Measurements from ENCODE around the gene DCAF5.

The DCAF5 gene

DNA sequence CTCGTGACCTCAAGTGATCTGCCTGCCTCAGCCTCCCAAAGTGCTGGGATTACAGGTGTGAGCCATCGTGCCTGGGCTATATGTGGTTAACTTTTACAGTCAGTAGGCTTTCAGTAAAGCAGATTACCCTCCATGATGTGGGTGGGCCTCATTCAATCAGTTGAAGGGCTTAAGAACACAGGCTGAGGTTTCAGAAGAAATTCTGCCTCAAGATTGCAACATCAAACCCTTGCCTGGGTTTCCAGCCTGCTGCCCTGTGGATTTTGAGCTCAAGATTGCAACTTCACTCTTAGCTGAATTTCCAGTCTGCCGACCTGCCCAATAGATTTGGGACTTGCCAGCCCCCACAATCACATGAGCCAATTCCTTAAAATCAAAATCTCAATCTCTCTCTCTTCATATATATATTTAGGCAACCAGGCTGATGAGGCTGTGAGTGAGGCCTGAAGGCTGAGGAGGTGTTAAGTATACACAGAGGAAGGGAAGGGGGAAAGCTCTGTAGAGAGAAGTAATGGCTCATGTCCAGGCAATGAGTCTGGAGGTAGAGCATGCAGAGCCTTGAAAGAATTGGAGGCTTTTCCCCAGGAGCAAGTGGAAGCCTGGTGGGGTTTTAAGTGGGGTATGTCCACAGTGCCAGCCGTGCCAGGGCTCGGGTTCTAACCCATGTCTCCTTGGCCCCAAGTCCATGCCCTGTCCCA is 140.5 kb downstream of the DCAF5 start:
- no peaks in the 10 kb centered on the region for H3K27me3 ChIP-seq (ENCODE audit: control insufficient read depth, insufficient read depth, low read length, poor library complexity, severe bottlenecking)
- no peak overlapping the region for H3K27ac ChIP-seq (ENCODE audit: insufficient read depth, low read depth, low read length, poor library complexity, severe bottlenecking)
- H3K4me3 ChIP-seq (ENCODE audit: insufficient read depth, low read depth, low read length): no peak overlapping the region
- 91 to 92% methylated on average over 5 of the region's 5 CpGs for WGBS, 2 experiments
- H3K4me1 ChIP-seq (ENCODE audit: control insufficient read depth, insufficient read depth, low read length): peaks cover 2% of the 10 kb centered on the region
- H3K36me3 ChIP-seq (ENCODE audit: control insufficient read depth, insufficient read depth, low read length): no peaks in the 10 kb centered on the region
- H3K9me3 ChIP-seq (ENCODE audit: control insufficient read depth, low read length): no peaks in the 10 kb centered on the region

- WGBS, 2 experiments: 95 to 96% methylated on average over 1 of the region's 1 CpG
- no peaks in the 10 kb centered on the region for H3K9me3 ChIP-seq (ENCODE audit: control insufficient read depth, low read length)
Measured at GRCh38 chr14:69010648-69011047, 142.3 kb downstream of the DCAF5 start.

GRCh38 chr14:69008421-69008884 is 144.5 kb downstream of the DCAF5 start:
- Histone ChIP-seq H3K27me3 (ENCODE audit: control insufficient read depth, insufficient read depth, low read length, poor library complexity, severe bottlenecking) (no peaks in the 10 kb centered on the region), H3K36me3 (ENCODE audit: control insufficient read depth, insufficient read depth, low read length) (no peaks in the 10 kb centered on the region), H3K4me1 (ENCODE audit: control insufficient read depth, insufficient read depth, low read length) (peaks cover 14% of the 10 kb centered on the region), H3K9me3 (ENCODE audit: control insufficient read depth, low read length) (no peaks in the 10 kb centered on the region), H3K27ac (ENCODE audit: insufficient read depth, low read depth, low read length, poor library complexity, severe bottlenecking) (no peak overlapping the region), H3K4me3 (ENCODE audit: insufficient read depth, low read depth, low read length) (no peak overlapping the region)
- 89% methylated on average over 1 of the region's 1 CpG for WGBS, 2 experiments

More at GRCh38 chr14:69010648-69011047, 142.3 kb downstream of the DCAF5 start:
- H3K27ac ChIP-seq (ENCODE audit: insufficient read depth, low read depth, low read length, poor library complexity, severe bottlenecking): no peak overlapping the region
- no peaks in the 10 kb centered on the region for H3K36me3 ChIP-seq (ENCODE audit: control insufficient read depth, insufficient read depth, low read length)
- H3K4me1 ChIP-seq (ENCODE audit: control insufficient read depth, insufficient read depth, low read length): peaks cover 4% of the 10 kb centered on the region
- H3K27me3 ChIP-seq (ENCODE audit: control insufficient read depth, insufficient read depth, low read length, poor library complexity, severe bottlenecking): no peaks in the 10 kb centered on the region
- no peak overlapping the region for H3K4me3 ChIP-seq (ENCODE audit: insufficient read depth, low read depth, low read length)

GRCh38 chr14:69006346-69006745 is 146.6 kb downstream of the DCAF5 start:
- Histone ChIP-seq H3K4me1 (ENCODE audit: control insufficient read depth, insufficient read depth, low read length) (peaks cover 14% of the 10 kb centered on the region), H3K36me3 (ENCODE audit: control insufficient read depth, insufficient read depth, low read length) (no peaks in the 10 kb centered on the region), H3K27me3 (ENCODE audit: control insufficient read depth, insufficient read depth, low read length, poor library complexity, severe bottlenecking) (no peaks in the 10 kb centered on the region), H3K27ac (ENCODE audit: insufficient read depth, low read depth, low read length, poor library complexity, severe bottlenecking) (no peak overlapping the region), H3K4me3 (ENCODE audit: insufficient read depth, low read depth, low read length) (no peak overlapping the region), H3K9me3 (ENCODE audit: control insufficient read depth, low read length) (no peaks in the 10 kb centered on the region)
- WGBS, 2 experiments: 91 to 93% methylated on average over 5 of the region's 5 CpGs

DNA sequence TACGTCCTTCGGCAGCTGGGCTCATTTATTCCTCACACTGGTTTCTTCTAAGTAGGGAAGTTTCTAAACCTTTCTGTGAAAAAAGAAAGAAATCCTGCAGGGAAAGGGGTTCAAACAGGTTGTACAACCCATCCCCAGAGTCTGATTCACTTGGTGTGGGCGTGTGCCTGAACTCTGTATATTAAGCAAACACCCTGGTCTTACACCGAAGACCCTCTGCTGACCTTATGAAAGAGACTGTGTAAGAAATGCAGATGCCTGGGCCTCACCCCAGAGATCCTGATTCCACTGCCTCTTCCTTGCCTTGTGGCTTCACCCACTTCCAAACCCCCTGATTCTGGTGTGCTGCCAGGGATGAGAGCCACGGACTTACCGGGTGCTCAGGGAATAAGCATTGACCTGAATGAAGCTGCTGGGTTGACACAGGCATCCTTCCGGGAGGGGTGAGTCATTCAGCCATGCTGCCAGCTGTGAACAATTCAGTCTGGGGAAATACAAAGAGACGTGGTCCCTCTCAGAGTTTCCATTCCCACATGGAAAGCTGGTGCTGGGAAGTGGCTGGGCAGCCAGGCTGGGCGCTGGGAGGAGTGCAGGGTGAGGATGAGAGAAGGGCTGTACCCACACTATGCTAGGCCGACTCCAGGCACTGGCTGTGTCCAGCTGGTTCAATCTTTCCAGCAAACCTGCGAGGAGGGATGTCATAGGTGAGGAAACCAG is 147.3 kb downstream of the DCAF5 start:
- Histone ChIP-seq H3K9me3 (ENCODE audit: control insufficient read depth, low read length) (no peaks in the 10 kb centered on the region), H3K4me3 (ENCODE audit: insufficient read depth, low read depth, low read length) (no peak overlapping the region), H3K27ac (ENCODE audit: insufficient read depth, low read depth, low read length, poor library complexity, severe bottlenecking) (no peak overlapping the region), H3K36me3 (ENCODE audit: control insufficient read depth, insufficient read depth, low read length) (no peaks in the 10 kb centered on the region), H3K27me3 (ENCODE audit: control insufficient read depth, insufficient read depth, low read length, poor library complexity, severe bottlenecking) (no peaks in the 10 kb centered on the region), H3K4me1 (ENCODE audit: control insufficient read depth, insufficient read depth, low read length) (peaks cover 14% of the 10 kb centered on the region)
- 65 to 67% methylated on average over 11 of the region's 11 CpGs for WGBS, 2 experiments

GRCh38 chr14:69004731-69005431 is 148.0 kb downstream of the DCAF5 start:
- H3K4me1 ChIP-seq (ENCODE audit: control insufficient read depth, insufficient read depth, low read length): peaks cover 14% of the 10 kb centered on the region
- H3K9me3 ChIP-seq (ENCODE audit: control insufficient read depth, low read length): no peaks in the 10 kb centered on the region
- no peak overlapping the region for H3K27ac ChIP-seq (ENCODE audit: insufficient read depth, low read depth, low read length, poor library complexity, severe bottlenecking)
- no peak overlapping the region for H3K4me3 ChIP-seq (ENCODE audit: insufficient read depth, low read depth, low read length)
- WGBS, 2 experiments: 60 to 64% methylated on average over 5 to 6 of the region's 7 CpGs
- no peaks in the 10 kb centered on the region for H3K27me3 ChIP-seq (ENCODE audit: control insufficient read depth, insufficient read depth, low read length, poor library complexity, severe bottlenecking)
- H3K36me3 ChIP-seq (ENCODE audit: control insufficient read depth, insufficient read depth, low read length): no peaks in the 10 kb centered on the region

DNA sequence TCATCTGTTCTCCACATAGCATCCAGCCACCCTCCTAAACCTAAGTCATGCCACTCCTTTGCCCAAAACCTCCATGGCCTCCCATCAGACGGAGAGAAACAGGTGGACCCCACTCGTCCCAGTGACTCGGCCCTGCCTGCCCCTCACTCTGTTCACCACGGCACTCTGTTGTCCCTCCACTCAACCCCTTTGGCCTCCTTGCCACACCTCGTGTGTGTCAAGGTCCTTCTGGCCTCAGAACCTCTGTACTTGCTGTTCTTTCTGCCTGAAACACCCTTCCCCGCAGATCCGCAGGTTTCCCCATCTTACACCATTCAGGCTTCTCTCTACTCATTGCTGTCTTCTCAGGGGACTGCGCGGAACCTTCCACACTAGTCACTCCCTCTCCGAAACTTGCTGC is 149.3 kb downstream of the DCAF5 start:
- no peak overlapping the region for H3K27ac ChIP-seq (ENCODE audit: insufficient read depth, low read depth, low read length, poor library complexity, severe bottlenecking)
- no peaks in the 10 kb centered on the region for H3K9me3 ChIP-seq (ENCODE audit: control insufficient read depth, low read length)
- no peaks in the 10 kb centered on the region for H3K36me3 ChIP-seq (ENCODE audit: control insufficient read depth, insufficient read depth, low read length)
- no peaks in the 10 kb centered on the region for H3K27me3 ChIP-seq (ENCODE audit: control insufficient read depth, insufficient read depth, low read length, poor library complexity, severe bottlenecking)
- H3K4me3 ChIP-seq (ENCODE audit: insufficient read depth, low read depth, low read length): no peak overlapping the region
- H3K4me1 ChIP-seq (ENCODE audit: control insufficient read depth, insufficient read depth, low read length): peaks cover 14% of the 10 kb centered on the region
- WGBS, 2 experiments: 86 to 90% methylated on average over 10 of the region's 10 CpGs

DNA sequence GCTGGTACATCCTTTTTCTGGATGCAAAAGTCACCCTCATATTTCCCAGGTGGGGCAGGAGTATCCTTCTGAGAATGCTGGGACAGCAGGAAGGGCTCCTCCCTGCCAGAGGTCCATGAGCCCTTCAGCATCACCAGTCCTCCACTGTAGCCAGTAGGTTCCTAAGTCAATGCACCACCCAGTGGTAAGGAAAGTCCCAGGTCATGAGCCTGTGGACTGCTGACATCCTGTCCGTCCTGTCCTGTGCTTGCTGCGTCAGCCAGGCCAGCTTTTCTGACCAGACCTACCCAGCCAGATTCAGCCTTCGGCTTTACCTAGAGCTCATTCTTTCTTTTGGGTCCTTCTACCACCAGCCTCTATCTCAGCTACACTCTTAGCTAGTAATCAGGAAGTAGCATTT is 150.8 kb downstream of the DCAF5 start:
- H3K4me1 ChIP-seq (ENCODE audit: control insufficient read depth, insufficient read depth, low read length): peaks cover 14% of the 10 kb centered on the region
- H3K4me3 ChIP-seq (ENCODE audit: insufficient read depth, low read depth, low read length): no peak overlapping the region
- H3K27me3 ChIP-seq (ENCODE audit: control insufficient read depth, insufficient read depth, low read length, poor library complexity, severe bottlenecking): no peaks in the 10 kb centered on the region
- no peaks in the 10 kb centered on the region for H3K36me3 ChIP-seq (ENCODE audit: control insufficient read depth, insufficient read depth, low read length)
- no peaks in the 10 kb centered on the region for H3K9me3 ChIP-seq (ENCODE audit: control insufficient read depth, low read length)
- H3K27ac ChIP-seq (ENCODE audit: insufficient read depth, low read depth, low read length, poor library complexity, severe bottlenecking): no peak overlapping the region
- WGBS, 2 experiments: 75 to 81% methylated on average over 3 of the region's 3 CpGs

DNA sequence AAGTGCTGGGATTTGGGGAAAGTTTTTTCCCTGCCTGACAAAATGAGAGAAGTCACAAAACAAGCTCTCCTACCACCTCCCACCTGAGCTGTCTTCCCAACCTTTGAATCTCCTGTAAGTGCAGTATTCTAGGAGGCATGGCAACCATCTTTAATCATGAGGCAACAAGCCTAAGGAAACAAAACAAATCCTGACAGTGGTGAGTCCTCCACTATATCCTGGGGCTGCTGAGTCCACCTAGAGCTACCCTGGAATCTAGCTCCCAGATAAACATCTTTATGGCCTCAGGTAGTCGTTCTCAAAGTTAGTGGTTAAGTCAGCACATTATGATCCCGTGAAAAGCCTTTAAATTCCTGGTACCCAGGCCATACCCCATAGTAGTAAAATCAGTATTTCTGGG is 151.5 kb downstream of the DCAF5 start:
- peaks cover 14% of the 10 kb centered on the region for H3K4me1 ChIP-seq (ENCODE audit: control insufficient read depth, insufficient read depth, low read length)
- H3K9me3 ChIP-seq (ENCODE audit: control insufficient read depth, low read length): no peaks in the 10 kb centered on the region
- 91 to 100% methylated on average over 2 of the region's 2 CpGs for WGBS, 2 experiments
- no peak overlapping the region for H3K4me3 ChIP-seq (ENCODE audit: insufficient read depth, low read depth, low read length)
- H3K27ac ChIP-seq (ENCODE audit: insufficient read depth, low read depth, low read length, poor library complexity, severe bottlenecking): no peak overlapping the region
- no peaks in the 10 kb centered on the region for H3K36me3 ChIP-seq (ENCODE audit: control insufficient read depth, insufficient read depth, low read length)
- no peaks in the 10 kb centered on the region for H3K27me3 ChIP-seq (ENCODE audit: control insufficient read depth, insufficient read depth, low read length, poor library complexity, severe bottlenecking)
